Activated T-cell treated with anti-CD3 and anti-CD28 coated beads for 1 hour (primary cell): ENCODE results near the gene CAMTA2.

ENCODE experiments used
- DNase-seq: peaks from one replicate; pipeline ENCODE4 v3.0.0-alpha.2; 2020; ENCODE audit warnings: low read depth

CAMTA2 gene

DNA sequence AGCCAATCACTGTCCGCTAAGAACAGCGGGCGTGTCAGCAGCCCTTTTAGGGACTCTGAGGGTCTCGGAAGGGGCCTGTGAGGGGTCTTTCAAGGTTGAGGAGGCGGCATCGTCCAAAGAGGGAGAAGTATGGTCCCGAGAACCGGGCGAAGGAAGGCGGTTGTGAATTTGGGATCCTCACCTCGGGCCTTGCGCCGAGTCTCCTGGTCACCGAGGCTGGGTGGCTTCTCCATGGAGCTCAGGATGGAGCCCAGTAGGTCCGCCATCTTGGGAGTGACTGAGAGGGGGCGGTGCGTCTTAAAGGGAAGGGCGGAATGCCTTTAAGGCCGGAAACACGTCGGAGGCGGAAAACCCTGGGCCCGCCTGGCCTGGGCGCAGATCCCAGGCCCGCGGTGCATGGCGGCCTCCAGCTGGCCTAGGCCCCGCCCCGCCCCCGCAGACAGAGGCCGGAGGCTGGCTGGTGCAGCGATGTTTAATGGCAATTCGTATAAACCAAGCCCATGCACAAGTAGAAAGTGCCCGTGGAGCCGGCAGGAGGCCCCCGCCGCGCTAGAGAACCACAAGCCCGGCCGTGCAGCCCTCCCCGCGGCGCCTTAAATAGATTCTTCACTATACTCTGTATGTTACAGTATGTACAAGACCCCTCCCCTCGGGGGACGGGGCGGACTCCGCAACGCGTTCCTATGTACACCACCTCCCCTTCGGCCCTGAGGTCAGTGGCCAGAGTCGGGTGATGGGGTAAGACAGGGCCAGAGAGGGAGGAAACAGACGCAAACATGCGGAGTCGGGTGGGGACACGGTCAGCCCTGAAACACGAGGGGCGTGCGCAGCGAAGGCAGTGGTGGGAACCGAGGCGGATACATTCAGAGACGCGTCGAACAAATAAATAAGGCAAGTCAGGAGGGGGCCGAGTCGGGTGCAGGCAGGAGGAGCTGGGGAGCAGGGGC, 19.7 kb downstream of the CAMTA2 start, which contains the start of gene SPAG7:
Gene SPAG7 (minus strand): TSS at position 279 of the 947 bp plus-strand sequence. CDS start 13 bp downstream, at position 266.
- peak; percentile 86 for DNase-seq

DNA sequence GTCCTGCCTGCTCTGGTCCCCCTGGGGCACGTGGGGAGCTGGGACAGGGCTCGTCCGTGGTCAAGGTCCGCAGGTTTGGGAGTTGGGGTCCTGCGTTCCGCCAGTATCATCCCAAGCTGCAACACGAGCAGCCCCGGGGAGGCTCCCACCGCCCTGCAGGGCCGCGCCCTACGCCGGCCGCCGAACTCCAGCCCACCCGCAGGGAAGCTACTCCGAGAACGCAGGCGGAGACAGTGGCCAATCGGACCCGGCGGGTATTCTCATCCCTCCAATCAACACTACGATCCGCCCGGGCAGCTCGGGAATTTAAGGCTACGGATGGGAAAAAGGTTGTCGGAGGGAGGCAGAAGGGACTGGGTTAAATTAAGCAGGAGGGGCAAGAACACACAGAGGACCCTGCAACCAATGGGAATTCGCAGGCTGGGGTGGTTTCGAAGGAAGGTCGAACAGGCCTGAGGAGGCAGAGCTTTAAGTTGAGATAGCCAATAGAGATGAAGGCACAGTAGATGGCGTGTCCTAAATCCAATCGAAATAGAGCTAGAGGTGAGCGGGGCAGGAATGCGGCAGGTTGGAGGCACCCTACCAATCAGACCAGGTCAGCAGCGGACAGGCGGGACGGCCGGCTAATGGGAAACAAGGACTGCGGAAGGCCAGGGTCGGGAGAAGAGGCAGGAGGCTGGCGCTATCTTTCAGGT, 20.5 kb downstream of the CAMTA2 start:
- DNase-seq, result peak; percentile 80

DNA sequence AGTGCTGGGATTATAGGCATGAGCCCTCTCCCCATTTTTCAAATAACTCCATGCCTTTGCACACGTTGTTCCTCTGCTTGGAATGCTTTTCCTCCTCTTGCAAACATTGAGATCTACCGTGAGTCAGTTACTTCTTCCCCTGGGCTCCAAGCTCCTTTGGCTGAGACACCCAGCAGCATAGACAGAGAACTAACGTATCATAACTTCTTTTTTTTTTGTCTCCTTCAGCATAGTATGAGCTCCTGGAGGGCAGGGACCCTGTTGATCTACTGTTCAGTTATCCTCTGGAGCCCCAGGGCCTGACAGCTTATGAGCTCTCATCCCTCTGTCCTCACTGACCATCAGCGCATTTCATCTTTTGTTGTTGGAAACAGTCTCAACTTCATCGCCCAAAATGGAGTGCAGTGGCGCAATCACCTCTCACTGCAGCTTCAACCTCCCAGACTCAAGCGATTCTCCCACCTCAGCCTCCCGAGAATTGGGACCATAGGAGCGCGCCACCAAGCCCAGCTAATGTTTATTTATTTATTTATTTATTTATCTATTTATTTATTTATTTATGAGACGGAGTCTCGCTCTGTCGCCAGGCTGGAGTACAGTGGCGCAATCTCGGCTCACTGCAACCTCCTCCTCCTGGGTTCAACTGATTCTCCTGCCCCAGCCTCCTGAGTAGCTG, 22.0 kb downstream of the CAMTA2 start:
- no peak for DNase-seq

DNA sequence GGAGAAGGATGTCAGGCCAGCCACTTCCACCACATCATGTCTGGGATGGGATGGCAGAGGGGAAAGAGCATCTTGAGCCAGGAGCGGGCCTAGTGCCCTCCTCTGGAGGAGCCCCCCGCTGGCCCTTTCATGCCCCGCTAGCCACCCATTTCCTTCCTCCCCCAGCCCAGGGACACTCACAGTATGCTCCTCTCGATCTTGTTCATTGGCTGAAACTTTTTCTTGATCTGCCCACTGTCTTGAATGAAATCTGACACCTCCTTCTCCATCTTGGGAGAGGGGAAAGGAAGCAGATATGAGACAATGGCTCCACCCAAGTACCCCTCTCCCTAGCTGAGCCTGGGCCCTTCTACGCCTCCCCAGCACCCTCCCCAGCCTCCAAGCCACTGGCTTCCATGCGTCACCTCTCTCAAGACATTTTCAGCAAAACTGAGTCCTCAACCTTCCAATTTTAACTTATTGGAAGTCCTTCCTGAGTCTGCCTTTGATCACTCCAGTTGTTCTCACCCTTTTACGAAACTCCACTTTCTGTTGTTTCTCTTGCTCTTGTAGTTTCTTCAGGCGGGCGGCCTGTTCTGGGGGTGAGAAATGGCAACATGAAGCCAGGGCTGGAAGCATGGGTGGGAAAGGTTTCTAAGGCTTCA, 27.1 kb downstream of the CAMTA2 start:
- no peak for DNase-seq

DNA sequence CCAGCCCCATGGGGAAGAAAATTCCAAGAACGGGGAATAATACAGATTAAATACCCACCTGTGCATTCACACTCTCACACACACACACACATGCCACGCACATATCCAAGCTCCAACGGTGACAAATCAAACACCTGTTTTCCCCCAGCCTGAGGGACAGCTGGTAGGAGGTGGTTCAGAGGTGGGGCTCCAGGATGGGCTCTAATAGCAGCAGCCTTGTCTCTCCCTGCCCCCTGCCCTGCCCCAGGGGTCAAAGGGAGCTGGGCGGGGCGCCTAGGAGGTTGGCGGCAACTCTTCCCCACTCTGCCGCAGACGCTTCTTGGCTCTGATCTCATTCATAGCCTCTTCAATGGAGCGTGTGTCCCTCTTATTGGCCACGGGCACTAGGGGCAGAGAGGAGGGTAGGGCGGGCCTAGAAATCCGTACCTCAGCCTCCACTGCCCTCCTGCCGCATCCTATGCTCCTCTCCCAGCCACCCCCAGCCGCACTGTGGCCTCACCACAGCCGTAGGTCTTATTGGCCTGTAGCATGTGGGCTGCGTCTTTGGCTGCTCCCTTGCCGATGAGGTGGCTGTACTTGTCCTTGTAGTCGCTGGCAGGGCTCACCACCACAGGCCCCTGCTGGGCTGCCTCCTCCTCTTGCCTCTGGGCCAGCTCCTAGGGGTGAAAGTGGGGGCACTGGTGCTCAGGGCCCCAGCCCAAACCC, 28.1 kb downstream of the CAMTA2 start:
- no peak for DNase-seq

DNA sequence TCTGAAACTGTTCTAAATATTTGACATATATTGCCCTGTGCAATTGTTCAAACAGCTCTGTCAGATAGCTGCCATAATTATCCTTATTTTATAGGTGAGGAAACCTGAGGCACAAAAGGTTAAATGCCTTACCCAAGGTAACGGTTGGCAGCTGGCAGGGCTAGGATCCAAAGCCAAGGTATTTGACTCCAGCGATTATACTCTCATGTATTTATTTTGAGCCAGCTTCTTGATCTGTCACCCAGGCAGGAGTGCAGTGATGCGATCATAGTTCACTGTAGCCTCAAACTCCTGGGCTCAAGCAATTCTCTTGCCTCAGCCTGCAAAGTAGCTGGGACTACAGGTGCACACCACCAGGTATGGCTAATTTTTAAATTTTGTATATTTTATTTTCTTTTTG, 29.4 kb downstream of the CAMTA2 start:
- no peak for DNase-seq

DNA sequence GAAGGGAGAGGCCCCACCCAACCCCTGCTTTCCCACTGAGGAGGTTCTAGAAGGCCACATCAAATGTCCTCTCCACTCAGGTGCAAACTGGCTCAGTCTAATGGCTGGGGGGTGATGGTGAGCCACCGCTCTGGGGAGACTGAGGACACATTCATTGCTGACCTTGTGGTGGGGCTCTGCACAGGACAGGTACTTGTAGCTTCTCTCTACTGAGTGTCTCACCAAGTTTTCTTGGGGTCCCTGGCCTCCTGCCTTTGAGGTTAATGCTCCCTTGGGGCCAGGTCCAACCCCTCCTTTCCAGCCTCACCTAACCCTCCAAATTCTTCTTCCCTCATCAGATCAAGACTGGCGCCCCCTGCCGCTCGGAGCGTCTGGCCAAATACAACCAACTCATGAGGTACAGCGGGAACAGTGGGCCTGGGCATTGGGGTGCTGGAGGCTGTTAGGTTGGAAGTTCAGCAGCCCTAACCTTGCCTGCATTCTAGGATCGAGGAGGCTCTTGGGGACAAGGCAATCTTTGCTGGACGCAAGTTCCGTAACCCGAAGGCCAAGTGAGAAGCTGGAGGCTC, 30.9 kb downstream of the CAMTA2 start:
- DNase-seq, result peak; percentile 49

DNA sequence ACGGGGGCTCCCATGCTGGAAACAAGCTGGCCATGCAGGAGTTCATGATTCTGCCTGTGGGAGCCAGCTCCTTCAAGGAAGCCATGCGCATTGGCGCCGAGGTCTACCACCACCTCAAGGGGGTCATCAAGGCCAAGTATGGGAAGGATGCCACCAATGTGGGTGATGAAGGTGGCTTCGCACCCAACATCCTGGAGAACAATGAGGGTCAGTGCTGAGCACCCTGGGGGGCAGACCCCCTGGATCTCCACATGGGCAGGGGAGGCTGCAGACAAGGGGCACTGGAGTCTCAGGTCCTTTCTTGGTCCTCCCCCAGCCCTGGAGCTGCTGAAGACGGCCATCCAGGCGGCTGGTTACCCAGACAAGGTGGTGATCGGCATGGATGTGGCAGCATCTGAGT, 32.4 kb downstream of the CAMTA2 start:
- no peak for DNase-seq

DNA sequence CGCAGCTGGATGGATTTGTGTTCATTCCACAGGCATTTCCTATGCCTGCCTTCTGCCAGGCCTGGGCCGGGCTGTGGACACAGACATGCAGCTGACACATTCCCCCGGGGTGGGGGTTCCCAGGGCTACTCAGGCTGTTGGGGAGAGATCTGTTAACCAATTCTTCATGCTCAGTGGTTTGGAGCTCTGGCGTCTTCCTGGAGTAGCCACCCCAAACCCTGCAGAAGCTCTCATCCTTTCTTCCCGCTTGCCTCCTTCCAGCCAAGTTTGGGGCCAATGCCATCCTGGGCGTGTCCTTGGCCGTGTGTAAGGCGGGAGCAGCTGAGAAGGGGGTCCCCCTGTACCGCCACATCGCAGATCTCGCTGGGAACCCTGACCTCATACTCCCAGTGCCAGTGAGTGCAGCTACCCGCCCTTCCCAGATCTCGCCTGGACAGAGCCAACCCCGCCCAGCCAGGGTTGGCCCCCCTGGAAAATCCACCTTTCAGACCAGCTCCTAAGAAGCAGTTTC, 34.0 kb downstream of the CAMTA2 start:
- no peak for DNase-seq

DNA sequence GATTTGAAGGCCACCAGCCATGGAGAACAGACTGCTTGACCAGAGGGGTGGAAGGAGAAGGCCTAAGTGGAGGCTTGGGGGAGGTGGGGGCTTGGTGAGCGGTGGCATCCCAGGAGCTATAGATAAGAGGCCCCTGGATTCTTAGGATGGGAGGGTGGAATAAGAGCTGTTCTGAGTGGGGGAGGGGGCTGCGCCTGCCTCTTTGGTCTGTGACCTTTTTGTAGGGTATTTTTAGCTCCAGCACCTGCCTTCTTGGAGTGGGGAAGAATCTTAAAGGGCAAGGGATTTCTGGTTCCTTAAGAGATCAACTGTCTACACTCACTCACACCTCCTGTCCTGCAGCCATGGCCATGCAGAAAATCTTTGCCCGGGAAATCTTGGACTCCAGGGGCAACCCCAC, 36.0 kb downstream of the CAMTA2 start:
- no peak for DNase-seq

DNA sequence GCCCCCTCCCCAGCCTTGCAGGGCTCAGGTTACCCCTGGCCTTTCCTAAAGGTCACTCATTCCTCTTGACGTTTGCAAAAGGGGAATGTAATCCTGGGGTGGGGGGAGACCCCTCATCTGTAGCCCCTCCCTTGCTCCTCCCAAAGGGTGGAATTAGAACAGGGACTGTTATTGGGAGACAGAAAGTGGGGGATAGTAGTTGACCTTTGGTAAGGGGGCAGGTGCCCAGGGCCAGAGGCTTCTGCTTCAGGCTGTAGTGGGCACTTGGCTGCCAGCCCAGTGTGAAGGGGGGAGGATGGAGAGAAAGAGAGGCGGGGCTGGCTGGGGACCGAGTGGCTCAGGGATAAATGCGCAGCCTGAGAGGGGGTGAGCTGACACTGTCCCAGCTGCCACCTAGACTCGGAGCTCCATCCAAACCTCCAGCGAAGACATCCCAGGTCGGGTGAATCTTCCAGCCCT, 36.7 kb downstream of the CAMTA2 start, which contains the start of gene ENO3:
Gene ENO3 (plus strand): TSS at position 374 of the 459 bp plus-strand sequence. CDS start 711 bp downstream, outside the sequence.
- DNase-seq, result no peak

DNA sequence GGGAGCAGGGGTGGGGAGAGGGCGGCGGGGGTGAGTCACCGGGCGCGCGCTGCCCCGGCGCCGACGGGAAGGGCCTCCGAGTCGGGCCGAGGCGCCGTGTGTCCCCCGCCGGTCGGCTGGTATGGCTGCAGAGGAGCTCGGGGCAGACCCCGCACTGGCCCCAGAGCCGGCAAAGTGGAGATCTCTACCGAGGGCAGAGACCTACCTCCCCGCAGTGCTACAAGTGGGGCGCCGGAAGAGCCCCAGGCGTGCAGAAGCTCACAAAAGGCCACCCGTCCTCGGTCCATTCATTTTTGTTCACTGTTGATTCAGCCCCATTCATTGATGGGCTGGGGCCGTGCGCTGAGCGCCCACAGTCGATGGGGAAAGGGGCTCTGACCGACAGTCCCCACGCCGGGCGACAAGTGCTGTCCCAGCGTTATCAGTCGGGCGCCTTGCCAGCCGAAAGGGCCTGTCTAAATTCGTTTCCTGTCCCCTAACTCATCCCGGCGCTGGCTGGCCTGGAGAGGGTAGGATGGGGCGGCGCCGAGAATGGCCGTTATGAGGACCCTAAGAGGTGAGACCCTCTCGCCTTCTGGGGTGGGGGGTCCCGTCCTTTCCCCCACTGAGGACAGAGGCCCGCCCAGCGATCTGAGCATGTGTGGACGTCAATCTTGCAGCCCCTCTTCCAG, 37.3 kb downstream of the CAMTA2 start:
- DNase-seq, result peak; percentile 52

DNA sequence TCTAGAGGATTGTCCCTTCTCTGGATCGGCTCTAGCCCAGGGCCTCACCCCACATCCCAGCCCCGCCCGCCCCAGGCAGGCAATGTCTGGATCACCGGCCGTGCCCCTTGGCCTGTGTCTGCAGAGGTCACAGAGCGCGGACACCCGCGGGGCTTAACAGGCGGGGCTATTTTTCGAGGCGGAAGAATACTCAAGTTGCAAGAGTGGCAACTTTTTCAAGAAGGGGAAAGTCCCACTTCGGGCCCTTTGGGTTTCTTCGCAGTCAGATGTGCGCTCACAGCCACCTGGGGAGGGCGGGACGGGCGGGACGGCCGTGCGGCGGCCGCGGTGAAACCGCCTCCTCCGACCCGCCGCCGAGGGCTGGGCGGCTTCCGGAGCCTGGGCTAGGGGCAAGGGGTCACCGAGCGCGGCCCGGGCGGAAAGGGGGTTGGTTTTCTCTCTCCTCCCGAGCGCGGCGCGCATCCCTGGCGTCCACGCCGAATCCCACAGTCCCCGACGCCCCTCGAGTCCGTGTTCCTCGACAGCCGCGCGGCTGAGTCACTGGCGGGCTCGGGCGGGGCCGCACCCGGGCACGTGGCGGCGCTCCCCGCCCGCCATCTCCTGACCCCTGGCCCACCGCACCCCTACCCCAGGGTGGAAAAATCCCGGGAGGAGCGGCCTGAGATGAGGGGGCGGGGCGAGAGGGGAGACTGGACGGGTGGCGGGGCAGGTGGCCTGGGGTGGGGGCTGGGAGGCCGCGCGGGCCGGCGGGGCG, 38.0 kb downstream of the CAMTA2 start:
- peak; percentile 61 for DNase-seq

DNA sequence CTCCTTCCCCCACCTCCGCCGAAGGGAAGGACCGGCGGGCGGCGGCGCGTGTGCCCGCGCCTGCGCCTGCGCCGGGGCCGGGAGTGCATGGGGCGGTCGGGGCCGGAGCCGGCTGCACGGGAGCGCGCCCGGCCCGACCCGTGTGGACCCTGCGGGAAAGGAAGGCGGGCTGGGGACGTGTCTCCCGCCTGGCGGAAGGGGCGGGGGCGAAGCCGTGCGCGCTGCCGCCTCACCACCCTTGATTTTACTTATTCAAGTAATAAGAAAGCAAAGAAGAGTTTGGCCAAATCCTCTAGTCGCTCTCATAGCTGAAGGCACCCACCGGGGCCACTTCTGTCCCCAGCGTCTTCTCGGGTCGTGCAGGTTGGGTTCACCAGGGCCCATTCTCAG, 38.5 kb downstream of the CAMTA2 start:
- peak; percentile 47 for DNase-seq

DNA sequence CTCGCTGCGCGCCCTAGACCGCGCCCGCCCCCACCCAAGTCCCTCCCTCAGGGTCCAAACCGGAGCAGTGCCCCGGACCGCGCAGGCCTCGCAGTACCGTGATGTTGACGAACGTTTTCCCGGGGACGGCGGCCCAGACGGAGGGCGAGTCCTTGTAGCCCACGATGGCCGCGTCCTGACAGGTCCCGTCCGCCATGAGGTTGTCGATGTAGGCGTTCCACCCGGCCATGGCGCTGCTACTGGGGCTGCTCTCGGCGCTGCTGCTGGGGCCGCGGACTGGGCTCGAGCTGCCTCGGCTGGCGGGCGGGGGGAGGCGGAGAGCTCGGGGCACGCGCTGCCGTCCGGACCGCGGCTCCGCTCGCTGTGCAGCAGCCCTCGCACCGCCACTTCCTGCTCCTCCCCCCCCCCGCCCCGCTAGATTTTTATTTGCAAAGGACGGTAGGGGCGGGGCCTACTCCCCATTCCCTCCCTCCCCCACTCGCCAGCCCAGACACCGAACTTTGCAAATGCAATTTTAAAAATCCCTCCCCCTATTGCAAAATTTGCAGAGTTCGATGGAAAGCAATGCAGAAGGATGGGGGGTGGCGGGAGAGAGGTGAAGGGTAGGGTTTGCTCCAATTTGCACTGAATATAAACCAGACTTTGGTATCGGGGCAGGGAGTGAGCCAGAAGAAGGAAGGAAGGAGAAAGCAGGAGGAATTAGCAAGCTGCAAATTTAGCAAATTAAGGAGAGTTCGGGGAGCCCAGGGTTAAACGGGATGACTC, 39.1 kb downstream of the CAMTA2 start, which contains the start of gene PFN1:
Gene PFN1 (minus strand): TSS at position 365 of the 765 bp plus-strand sequence. CDS start 136 bp downstream, at position 229.
- DNase-seq, result peak; percentile 87

DNA sequence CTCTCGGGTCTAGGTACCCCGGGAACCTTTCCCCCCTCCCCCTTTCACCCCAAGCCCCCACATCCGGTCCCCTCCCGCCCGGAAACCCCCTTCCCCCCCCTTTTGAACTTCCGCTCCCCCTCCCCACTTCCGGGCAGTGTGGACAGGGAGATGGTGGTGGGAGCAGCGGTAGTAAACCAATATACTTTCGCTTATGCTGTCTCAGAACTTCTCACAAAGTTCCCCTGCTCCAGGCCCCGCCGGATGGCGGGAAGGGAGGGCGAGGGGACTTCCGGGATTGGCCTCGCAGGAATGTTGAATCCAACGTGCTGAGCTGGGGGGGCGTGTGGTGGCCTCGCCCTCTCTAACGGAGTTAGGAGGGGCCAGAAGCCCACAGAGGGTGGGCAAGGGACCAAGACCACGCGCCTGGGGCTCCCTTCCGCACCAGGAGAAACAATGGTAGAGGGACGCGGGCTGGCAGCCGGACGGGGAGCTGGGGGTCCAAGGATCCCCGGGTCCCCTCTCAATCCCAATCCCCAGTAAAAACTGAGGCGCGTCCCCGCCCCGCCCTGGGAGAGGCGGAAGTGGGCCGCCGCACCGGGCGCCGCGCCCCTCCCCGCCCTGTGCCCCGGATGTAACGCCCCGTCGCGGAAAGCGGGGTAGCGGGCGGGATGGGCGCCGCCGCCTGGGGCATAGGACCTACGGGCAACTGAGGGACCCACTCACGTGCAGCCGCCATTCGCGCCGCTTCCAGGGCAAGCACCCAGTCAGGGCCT, 39.9 kb downstream of the CAMTA2 start:
- peak; percentile 60 for DNase-seq

DNA sequence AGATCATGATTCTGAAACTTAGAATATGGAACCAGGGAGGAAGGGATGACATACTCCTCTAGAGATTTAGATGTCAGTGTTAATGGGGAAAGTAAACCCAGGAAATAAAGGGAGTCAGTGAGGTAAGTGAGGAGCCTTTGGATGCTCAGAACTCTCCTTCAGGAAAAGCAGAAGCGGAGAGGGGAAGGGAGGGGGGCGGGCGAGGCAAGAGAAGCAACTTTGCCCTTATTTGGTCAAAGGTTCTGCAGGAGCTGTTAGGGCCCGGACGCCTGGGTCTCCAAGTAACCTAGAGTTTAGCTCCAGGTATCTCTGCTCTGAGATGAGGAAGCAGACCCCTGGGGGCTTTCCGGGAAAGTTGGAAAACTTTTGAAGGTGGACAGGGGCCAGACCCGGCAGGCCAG, 40.5 kb downstream of the CAMTA2 start:
- no peak for DNase-seq
